HepG2 (cell line): ENCODE measurements around the gene DHTKD1.

Experiments used
- KDM5B ChIP-seq: sonication (generic); formaldehyde crosslinking; IDR thresholded peaks from 2 replicates; pipeline ENCODE4 v1.4.0; 2020; ENCODE audit warnings: missing genetic modification reagents, mild to moderate bottlenecking, borderline replicate concordance
- TF ChIP-seq, protein P1 (sequence below): sonication (generic); formaldehyde crosslinking; IDR thresholded peaks from 2 replicates; pipeline ENCODE4 v1.5.0; 2020; ENCODE audit warnings: mild to moderate bottlenecking, missing genetic modification reagents, moderate library complexity
- TF ChIP-seq, protein P2 (sequence below): sonication (generic); formaldehyde crosslinking; IDR thresholded peaks from 2 replicates; pipeline ENCODE4 v1.5.0; 2020; ENCODE audit warnings: mild to moderate bottlenecking, missing genetic modification reagents

DNA sequence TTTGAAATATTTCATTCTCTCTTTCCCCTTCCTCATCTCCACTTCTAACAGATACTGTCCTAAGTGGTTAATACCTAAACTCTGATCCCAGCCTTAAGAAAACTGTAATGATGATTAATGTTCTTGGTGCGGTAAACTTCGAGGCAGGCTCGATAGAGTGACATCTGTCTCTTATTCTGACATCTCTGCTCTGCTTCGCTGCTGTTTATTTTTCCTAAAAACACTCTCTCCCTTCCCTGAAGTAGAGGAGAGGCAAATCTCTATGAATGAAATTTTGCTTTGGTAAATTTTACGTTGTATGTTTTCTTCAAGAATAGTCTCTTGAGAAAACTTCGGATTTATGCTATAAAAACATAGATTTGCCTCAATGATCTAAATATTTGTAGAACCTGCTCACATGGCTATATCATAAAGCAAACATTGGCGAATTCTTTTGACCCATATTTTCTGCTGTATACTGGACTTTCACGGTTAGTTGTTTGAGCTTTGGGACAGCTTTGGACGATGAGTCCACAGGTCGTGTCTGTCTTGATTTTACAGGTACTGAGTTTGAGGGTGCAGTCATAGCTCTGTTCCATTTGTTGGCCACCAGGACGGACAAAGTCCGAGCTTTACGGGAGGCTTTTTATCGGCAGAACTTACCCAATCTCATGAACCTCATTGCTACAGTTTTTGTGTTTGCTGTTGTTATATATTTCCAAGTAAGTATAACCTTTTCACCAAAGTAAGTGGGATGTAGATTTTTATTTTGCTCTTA is 87.8 kb downstream of the DHTKD1 start:
- TF ChIP-seq, protein P1, sequence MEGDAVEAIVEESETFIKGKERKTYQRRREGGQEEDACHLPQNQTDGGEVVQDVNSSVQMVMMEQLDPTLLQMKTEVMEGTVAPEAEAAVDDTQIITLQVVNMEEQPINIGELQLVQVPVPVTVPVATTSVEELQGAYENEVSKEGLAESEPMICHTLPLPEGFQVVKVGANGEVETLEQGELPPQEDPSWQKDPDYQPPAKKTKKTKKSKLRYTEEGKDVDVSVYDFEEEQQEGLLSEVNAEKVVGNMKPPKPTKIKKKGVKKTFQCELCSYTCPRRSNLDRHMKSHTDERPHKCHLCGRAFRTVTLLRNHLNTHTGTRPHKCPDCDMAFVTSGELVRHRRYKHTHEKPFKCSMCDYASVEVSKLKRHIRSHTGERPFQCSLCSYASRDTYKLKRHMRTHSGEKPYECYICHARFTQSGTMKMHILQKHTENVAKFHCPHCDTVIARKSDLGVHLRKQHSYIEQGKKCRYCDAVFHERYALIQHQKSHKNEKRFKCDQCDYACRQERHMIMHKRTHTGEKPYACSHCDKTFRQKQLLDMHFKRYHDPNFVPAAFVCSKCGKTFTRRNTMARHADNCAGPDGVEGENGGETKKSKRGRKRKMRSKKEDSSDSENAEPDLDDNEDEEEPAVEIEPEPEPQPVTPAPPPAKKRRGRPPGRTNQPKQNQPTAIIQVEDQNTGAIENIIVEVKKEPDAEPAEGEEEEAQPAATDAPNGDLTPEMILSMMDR (CRISPR knock-in tag), result no peak
- TF ChIP-seq, protein P2, sequence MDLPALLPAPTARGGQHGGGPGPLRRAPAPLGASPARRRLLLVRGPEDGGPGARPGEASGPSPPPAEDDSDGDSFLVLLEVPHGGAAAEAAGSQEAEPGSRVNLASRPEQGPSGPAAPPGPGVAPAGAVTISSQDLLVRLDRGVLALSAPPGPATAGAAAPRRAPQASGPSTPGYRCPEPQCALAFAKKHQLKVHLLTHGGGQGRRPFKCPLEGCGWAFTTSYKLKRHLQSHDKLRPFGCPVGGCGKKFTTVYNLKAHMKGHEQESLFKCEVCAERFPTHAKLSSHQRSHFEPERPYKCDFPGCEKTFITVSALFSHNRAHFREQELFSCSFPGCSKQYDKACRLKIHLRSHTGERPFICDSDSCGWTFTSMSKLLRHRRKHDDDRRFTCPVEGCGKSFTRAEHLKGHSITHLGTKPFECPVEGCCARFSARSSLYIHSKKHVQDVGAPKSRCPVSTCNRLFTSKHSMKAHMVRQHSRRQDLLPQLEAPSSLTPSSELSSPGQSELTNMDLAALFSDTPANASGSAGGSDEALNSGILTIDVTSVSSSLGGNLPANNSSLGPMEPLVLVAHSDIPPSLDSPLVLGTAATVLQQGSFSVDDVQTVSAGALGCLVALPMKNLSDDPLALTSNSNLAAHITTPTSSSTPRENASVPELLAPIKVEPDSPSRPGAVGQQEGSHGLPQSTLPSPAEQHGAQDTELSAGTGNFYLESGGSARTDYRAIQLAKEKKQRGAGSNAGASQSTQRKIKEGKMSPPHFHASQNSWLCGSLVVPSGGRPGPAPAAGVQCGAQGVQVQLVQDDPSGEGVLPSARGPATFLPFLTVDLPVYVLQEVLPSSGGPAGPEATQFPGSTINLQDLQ (CRISPR knock-in tag), result no peak
- no peak for TF ChIP-seq KDM5B (CRISPR knock-in tag)
